Fibroblast of skin of left biceps (primary cell): ENCODE data around the gene IRAK4.

ENCODE experiments used
- DNase-seq, 2 experiments: peaks; one replicate each; pipeline ENCODE4 v3.0.0-alpha.2; 2013; ENCODE audit warnings: low read depth in 2 of 2

The IRAK4 gene

DNA sequence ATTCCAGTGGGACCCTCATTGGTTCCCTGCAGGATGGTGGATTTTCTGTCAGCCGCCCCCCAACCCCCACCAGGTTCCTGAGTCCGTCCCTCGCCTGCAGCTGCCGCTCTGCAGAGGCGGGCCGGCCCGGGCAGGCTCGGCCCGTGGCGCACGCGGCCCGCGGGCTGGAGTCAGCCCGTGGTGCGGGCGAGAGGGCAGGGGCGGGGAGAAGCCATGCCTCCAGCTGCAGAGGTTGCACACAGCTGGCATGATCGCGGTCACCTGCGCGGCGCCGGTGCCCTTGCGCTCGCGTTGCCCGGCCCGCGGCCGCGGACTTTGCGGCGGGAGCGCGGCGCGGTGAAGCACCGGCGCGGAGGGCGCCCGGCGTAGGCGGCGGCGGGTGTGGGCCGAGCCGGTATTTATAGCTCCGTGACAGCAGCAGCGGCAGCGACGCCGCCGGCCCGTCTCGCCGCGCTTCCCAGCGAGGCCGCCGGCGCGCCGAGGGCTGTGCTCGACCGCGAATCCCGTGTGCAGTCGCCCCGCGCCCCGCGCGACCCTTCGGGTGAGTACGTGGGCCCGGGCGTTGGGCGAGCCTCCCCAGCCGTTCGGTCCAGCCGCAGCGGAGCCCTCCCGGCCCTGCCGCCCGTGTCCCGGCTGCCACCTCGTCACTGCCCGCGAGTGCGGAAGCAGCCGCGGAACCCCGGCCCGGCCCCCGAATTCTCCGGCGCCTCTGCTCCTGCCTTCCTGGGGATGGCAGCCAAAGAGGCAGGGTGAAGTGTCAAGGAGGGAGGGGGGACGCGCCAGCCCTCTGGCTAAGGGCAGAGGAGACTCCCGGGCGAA, 77.1 kb downstream of the IRAK4 start, which contains the start of gene TMEM117:
TSS of gene TMEM117 (plus strand) at position 426 of the 819 bp plus-strand sequence.
- peak in 1 of 2 experiments; percentile 9 for DNase-seq

DNA sequence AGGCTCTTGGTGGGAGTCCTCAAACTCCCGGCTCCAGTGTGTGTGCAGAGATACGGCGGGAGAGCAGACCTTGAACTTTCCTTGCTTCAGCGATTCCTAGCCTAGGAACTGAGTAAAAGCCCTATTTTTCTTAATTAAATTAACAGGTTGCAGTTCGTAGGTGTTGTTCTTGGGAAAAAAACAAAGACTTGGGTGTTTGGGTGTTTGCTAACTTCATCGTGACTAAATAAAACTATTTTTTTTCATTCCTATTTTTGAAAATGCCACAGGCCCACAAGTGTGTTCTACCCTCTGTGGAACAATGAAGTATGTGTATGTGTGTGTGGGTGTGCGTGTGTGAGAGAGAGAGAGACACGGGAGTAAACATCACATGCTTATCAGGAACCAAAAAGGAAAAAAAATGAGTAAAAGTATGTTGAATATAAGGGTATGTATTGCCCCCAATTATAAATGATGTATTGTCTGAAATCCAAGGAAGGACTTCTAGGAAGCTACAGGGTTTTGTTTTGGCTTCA, 77.8 kb downstream of the IRAK4 start:
- DNase-seq: peak in 1 of 2 experiments; percentile 3
